Muscle of arm (tissue), 12 donors: Measurements from ENCODE around the gene CNKSR3. TPM values are rescaled to one million over a fixed set of nuclear protein-coding genes. Genes with fewer than 3 reads are reported as not detected.

ENCODE experiments used
- DNase-seq: peaks from one replicate; pipeline ENCODE4 v3.0.0-alpha.2; 2013
- polyA plus RNA-seq, 12 donors: library from polyadenylated mRNA; unstranded; fragments of 120-200 nt; gene quantifications; one replicate each; pipeline ENCODE4 v1.2.1, GENCODE V29; 2013; ENCODE audit not compliant: insufficient read length in 12 of 12

The CNKSR3 gene
- polyA plus RNA-seq, 12 donors = 12.3 to 23.0 (median 18.0) TPM; not detected in 1

DNA sequence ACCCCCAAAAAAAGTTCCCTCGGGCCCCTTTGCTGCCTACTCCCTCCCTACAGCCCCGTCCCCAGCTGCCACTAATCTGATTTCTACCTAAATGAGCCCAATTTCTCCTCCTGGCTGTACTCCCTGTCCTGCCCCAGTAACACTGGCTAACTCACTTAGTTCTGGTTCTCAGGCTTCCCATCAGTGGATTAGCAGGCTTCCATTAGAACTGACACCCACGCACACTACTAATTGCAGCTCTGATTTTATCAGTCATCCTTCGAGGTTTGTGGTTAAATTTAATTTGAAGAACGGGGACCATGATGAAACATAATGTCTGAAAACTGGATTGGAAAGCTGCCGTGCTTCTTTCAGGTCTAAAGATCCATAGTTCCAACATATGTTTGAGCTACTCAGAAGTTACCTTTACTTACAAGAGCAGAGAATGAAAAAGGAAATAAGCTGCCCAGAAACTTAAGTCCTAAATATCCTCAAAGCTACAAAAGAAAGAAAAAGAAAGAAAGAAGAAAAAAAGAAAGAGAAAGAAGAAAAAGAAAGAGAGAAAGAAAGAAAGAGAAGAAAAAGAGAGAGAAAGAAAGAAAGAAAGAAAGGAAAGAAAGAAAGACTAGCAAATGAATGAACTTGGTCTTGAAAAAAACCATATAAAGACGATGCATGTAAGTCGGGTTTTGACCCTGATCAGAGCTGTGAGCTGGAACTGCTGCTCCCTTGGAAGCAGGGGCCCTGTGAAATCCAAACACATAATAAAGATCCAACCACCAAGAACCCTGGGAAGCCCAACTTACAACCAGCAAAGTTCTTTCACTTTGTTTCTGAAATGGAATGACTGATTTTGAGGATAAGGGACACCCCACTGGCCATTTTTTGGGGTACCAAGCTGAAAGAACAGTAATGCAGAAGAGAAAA, 51.7 kb downstream of the CNKSR3 start:
- DNase-seq = no peak

DNA sequence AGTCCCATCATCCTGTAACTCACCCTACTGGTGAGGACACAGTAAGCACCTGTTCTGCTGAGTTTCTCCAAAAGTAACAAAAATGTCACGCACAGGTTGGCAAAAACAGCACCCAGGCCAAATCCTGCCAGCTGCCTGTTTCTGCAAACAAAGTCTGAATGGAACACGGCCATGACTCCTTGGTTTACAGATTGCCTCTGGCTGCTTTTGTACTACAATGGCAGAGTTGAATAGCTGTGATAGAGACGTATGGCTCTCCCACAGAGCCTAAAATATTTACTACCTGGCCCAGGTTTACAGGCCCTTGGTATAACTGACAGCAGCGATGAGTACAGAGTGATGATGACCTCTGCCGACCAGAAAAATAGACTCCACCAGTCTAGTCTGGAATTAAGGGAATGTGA, 52.6 kb downstream of the CNKSR3 start:
- no peak for DNase-seq

DNA sequence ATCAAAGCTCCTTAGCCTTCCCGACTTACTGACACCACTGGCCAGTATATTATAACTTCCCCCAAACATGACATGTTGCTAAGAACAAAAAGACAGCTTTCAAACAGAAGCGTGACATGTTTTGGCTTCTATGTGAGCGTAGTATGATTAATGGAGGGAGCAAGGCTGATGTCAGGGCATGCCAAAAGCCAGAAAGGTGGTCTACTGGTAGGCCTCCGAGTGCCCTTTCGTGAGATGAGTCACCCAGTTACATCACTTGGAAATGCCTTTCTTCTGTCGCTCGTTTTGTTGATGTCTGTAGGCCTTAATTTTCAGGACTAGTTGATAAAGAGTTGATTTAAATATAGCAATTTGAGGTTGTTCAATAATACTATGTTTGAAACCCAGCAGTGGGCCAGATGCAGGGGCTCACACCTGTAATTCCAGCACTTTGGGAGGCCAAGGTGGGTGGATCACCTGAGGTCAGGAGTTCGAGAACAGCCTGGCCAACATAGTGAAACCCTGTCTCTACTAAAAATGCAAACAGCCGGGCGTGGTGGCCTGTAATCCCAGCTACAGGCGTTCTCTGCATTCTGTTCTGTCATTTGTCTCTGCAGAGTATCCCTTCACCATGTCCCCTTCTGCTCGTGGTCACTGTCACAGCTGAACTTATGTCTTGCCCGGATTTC, 53.3 kb downstream of the CNKSR3 start:
- DNase-seq = no peak

DNA sequence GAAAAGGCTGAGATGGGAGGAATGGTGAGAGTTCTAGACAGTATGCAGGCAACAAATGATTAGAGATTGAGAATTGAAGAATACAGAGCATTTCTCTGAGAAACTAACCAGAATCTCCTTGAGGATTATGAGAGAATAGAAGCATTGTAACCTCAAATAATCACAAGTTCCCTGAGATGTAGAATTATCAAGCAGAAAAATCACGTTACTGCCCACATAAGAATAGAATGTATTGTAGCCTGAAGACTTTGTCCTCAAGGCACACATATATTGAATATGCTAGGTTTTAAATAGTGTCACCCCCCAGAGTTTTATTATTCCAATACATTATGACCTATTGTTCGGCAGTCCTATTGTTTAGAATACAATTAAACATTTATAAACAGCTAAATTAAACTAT, 57.2 kb downstream of the CNKSR3 start:
- no peak for DNase-seq

DNA sequence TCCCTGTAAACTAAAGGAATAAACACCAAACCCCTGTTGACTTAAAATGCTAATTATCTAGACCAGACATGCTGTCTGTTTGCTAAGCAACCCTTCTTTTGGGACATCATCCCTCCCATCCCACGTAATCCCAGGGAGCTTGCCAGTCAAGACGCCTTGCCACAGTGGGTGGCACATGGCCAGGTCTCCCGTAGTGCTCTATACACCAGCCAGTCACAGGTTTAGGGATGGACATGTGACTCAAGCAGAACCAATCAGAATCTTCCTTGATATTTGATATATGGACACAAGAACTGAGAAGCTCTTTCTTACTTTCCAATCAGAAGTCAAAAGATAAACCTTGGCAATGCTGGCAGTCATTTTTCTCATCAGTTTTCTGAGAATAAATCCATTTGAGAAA, 60.0 kb downstream of the CNKSR3 start:
- no peak for DNase-seq

DNA sequence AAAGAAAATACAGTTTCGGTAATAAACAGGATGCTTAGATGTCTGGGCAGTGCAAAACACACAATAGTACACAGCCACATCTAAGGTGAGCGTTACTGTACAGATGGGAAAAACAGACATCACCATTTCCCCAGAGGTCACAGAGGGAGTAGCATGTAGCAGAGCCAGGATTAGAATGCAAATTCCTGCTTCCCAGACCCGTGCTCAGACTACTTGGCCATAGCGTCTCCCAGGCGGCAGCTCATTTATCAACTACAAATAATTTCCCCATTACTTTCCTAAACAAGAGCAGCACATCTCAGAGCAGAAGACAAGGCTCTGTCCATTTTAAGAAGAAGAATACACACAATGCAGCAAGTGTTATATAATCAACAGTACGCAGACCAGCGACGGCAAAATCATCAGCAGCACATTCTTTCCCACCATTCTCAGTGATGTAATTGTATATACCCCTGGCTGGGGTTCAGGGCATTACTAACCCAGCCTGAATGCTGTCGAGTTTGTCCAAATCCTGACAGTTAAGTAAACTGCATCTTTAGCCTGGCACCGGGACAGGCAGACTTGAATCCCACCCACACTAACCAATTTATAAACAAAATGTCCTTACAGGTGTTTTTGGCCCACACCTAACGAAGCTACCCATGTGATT, 61.9 kb downstream of the CNKSR3 start:
- DNase-seq = peak; percentile 87

DNA sequence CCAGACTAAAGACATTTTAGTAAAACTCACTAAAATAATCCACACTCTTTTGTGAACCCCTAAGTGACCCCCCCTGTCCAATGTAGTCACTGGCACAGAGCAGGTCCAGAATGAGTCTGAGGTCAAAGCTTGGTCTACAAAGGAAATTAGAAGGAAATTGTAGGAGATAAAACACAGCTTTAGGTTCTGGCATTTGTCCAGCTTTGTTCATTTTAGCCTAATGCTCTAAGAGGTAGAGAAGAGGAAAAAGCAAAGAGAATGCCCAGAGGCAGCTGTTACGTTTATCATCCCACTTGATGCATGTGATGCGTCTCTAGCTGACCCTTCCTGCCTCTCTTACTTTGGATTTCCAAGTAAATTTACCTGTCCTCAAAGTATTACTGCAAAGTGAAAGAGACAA, 62.5 kb downstream of the CNKSR3 start:
- peak; percentile 31 for DNase-seq

DNA sequence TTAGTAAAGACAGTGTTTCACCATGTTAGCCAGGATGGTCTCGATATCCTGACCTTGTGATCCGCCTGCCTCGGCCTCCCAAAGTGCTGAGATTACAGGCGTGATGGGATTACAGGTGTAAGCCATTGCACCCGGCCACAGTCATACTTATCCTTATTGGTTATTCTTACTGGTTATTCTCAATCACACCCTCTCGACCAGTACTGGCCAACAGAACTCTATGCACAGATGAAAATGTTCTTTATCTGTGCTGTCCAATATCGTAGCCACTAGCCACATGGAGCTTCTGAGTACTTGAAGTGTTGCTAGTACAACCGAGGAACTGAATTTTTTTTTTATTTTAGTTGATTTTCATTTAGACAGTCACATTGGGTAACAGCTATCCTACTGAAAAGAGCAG, 63.5 kb downstream of the CNKSR3 start:
- DNase-seq = no peak

DNA sequence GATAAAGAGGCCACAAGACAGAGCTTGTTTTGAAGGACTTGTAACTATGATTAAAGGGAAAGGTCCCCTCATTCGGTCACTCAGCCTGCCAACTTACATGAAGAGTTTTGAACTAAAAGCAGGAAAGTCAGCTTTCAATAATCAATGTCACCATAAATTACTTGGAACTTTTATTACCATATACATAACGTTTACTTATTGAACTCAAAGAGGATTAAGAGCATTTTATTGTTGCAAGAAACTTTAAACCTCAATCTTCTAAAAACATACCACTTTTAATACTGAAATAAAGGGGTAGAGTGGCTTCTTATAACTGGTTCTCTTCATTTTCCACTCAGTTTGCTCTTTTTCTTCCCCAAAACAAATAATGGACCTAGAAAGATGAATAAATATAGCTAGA, 65.1 kb downstream of the CNKSR3 start:
- no peak for DNase-seq

DNA sequence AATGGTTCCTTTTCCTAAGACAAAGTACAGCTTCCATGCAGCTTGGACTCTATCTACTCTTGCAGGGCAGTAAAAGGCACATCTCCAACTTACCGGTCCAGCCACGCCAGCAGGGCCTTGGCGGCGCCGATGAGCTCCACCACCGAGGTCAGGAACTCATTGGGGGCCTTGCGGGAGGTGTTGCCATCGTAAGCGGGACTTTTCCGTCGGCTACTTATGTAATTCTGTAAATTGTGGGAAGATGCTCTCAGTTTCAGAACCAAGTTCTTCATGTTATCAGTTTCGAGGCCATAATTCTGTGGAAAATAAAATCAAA, 68.5 kb downstream of the CNKSR3 start:
- DNase-seq = no peak

DNA sequence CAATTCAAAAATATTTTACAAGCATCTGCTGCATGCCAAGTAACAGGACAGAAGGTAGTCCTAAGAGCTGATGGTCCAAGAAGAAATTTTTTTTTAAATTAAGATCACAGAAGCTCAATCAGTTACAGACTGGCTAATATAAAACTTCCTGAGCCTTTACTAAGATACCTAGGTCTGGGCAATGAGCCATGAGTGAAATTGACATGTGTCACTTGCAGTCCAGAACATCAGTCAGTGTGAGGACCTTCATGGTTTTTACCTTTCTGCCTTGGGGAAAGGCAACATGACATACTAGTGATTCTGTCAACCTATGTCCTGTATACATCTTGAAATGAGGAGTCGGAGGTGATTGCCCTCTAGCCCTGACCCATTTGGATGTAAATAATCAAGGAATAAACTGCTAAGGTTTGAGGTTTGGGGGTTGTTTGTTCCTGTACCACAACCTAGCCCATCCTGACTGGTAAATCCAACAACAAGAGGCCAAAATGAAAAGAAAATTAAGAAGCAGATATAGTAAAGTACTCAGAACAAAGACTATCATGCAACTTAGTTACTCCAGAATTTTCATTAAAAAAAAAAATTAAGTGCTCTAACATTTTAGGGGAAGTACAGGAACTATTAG, 70.0 kb downstream of the CNKSR3 start:
- DNase-seq = no peak

DNA sequence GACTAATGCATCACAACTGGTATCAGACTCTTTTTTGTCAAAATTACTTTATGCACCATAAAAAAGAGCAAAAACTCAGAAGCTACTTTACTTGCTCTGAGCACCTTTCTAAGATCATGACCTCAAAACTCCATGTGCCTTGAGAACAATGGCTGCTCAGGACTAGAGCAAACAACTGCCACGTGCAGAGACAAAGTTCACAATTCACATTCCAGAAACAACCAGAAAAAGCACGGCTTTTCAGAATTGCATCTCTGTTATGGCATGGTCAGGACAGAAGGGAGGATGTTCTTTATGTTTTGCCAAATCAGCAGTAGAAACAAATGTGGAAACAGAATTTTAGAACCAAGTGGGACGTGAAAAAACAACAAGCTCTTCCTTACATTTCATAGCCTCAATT, 70.5 kb downstream of the CNKSR3 start:
- DNase-seq = no peak

DNA sequence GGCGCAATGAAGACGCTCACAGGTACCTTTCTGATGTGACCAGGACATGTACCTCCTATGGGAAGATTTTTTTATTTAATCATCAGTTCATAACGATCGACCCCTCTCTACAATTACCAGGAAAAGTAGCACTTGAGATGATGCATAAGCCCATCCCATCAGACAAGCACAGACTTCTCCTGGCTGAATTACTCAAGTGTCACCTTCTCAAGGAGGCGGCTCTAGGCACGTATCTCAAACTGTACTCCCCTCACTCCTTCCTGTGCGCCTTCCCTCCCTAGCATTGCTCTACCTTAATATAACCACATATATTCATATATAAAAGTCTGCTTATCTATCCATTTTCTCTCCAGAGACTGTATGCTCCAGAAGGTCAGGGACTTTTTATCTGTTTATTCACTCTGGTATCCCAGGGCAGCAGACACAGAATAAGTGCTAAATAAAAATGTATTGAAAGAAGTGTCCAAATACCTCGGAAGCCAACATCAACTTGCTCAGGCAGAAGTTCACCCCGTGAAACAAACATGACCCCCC, 71.5 kb downstream of the CNKSR3 start:
- no peak for DNase-seq

DNA sequence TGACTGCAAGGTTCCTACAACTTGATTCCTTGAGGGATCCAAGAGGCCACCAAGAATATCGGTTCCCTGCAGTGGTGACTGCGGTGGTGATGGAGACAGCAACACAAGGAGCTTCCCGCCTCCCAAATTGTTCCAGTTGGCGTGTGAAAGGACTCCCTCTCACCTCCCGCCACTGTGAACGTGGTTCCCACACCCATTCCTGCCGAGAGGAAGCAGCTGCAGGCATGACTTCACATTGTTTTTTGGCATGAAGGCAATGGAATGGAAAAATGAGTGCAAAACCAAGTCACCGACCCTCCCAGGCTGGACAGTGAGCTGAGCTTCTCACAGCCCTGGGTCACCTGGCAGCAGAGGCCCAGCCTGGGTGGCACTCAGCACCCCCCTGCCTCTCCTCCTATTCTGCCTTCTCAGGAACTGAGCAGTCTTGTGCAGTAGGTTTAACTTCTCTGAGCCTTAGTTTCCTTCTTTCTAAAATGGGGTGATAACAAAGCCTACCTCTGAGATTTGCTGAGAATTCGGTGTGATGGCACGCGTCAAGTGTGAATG, 75.0 kb downstream of the CNKSR3 start:
- no peak for DNase-seq

DNA sequence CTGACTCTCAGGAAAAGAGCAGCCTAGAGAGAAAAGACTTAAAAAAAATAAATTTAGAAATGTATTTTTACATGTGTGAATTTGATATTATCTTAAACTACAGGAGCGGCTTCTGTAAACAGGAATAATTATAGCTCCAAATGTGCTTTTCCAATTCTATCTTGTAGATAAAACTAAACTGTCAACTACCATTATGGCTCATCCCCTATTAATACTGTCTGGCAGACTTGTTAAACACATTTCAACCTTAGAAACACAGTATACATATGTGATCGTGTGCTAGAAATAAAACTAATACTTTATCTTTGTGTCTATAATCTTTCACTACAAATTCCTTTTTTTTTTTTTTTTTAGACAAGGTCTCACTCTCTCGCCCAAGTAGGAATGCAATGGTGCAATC, 75.8 kb downstream of the CNKSR3 start:
- DNase-seq = no peak

DNA sequence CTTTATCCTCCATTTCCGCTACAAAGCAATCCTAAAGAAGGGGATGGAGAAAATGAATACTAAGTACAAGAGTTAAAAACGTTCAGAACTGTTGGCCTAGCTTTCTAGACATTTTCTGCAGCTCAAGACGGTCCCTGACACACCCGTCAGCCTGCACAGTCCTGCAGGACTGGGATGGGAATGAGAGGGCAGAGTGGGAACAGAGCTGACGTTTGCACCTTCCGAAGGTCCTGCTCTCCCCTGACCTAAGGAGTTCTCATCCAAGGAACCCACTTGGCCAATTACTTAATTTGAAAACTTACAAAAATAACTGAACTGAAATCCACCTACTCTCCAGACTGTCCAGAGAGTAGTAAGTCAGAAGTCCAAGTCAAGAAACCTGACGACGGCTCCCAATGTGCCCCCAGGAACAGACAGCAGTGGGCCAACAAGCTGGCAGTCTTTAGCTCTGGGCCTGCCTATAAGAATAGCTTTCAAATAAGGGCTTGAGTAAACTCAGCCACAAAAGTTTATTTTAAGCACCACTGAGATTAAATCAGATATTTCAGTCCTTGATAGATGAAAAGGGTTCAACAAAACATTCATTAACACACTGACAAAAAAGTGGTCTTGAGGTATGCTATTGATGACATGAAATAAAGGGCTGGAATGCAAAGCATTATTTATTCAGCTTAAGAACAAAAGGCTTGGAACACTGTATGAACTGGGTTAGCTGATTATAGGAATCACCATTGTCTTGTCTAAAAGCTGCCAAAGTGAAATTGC, 76.8 kb downstream of the CNKSR3 start:
- no peak for DNase-seq

DNA sequence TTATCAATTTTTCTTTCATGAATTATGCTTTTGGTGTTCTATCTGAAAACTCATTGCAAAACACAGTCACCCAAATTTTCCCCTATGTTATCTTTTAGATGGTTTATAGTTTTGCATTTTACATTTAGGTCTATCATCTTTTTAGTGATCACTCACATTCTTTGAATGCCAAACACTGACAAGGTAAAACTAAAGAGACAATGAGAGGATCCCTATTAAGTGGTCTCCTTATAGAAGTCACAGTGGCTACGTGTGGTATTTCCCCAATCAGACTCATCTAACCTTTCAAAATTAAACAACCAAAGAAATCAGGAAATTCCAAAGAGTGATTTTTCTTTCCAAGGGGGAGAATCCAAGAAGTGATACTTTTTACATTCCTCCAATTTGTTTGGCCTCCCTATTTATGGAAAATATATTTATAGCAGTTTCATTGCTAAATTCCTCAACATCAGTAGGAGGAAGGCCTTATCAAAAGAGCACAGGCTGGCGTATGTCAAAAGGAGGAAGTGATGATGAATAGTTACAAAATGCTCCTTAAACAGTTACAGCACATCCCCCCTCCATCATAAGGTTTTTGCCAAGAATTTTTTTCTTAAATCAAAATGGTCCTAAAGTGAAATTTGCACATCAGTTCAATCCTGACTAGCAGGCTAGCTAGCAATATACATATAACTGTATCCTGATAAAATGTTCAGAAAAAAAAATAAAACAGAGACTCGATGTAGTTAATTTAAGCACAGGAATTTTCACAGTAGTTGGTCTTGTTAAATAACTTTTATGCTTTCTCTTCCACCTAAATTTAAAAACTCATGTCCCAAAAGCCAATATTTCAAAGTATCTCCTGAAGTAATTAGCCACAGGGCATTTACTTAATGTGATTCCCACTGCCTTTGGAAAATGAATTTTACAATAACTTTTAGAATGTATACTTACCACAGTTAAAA, 77.7 kb downstream of the CNKSR3 start:
- no peak for DNase-seq

DNA sequence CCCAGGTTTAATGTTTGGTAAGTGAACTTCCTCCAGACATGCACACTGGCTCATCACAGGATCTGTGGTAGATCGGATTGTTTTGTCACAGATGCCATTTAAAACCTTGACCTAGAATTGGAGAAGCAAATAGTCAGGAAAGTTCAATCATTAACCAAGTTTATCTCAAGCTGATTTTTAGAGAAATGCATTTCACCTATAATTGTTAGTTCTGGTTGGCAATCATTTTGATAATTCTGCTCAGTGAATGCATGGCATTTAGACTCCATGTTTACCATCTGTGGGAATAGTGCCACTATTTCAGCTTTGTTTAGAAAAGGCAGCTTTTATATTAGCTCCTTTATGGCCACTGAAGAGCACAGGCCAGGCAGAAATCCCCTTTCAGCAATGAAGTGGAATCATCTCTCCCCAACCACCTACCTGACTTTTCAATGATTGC, 80.0 kb downstream of the CNKSR3 start:
- no peak for DNase-seq

DNA sequence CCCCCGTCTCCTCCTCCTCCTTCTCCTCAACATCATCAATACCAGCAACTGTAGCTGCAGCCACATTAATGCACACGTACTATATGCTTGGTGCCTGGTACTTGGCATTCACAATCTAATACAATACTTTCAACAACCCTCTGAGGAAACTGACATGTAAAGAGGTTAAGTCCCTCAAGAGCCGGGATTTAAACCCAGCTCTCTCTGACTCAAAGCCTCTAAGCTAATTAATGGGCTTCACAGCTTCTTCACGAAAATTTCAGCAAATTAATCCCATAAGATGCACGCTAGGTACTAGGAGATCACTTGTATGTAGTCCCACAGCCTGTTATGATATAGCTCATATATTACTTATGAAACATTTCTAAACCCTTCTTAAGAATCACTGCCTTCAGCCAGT, 80.8 kb downstream of the CNKSR3 start:
- no peak for DNase-seq

DNA sequence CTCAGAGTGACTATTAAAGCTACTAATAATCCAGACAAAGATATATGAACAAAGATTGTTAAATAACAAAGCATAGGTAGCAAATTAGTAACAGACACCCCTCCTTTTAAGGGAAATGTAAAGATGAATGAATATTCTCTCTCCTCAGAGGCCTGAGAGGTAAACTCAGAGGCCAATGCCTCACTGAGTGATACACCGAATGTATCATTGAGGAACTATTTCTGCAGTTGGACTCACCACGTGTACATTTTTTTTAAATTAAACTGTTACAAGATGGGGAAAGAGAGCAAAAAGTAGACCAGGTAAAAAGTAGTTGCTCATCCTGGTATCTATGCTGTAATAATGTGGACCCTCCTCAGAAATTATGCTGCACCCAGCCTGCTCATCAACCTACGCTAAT, 81.6 kb downstream of the CNKSR3 start:
- no peak for DNase-seq
